ENCODE measurements around the gene CD7.

The CD7 gene

GRCh38 chr17:82316651-82317393, 586 bp downstream of the CD7 start:
- no peaks in the 10 kb centered on the region for H3K9me3 ChIP-seq (ENCODE audit: insufficient read depth, low read length)
- no peak overlapping the region for H3K4me3 ChIP-seq (ENCODE audit: low read length)
- H3K27me3 ChIP-seq (ENCODE audit: low read depth, low read length): no peaks in the 10 kb centered on the region
- H3K27ac ChIP-seq (ENCODE audit: low read length): no peak overlapping the region
- no peaks in the 10 kb centered on the region for H3K36me3 ChIP-seq (replicated peaks; ENCODE audit: low read depth, low read length)
- H4K20me1 ChIP-seq (ENCODE audit: insufficient read depth, low read length): no peaks in the 10 kb centered on the region
- H2AFZ ChIP-seq (ENCODE audit: low read depth, low read length): no peak overlapping the region
- H3K4me2 ChIP-seq (ENCODE audit: low read length): no peak overlapping the region
- H3K9ac ChIP-seq (ENCODE audit: low read length): no peak overlapping the region
- no peaks in the 10 kb centered on the region for H3K79me2 ChIP-seq (ENCODE audit: low read length)
- peaks cover 8% of the 10 kb centered on the region for H3K4me1 ChIP-seq (ENCODE audit: low read length)
- no peak for TF ChIP-seq CTCF (IDR thresholded peaks at IDR 0.05; ENCODE audit: low read depth, low read length)
- no peak for TF ChIP-seq EZH2phosphoT487 (IDR thresholded peaks at IDR 0.05; ENCODE audit: low read depth)

- Histone ChIP-seq H3K27ac (ENCODE audit: low read length) (no peak overlapping the region), H3K9ac (ENCODE audit: low read length) (no peak overlapping the region), H3K36me3 (replicated peaks; ENCODE audit: low read depth, low read length) (no peaks in the 10 kb centered on the region), H3K4me1 (ENCODE audit: low read length) (peaks cover 2% of the 10 kb centered on the region), H2AFZ (ENCODE audit: low read depth, low read length) (no peak overlapping the region), H3K4me2 (ENCODE audit: low read length) (no peak overlapping the region), H3K79me2 (ENCODE audit: low read length) (no peaks in the 10 kb centered on the region), H3K27me3 (ENCODE audit: low read depth, low read length) (no peaks in the 10 kb centered on the region), H3K9me3 (ENCODE audit: insufficient read depth, low read length) (no peaks in the 10 kb centered on the region), H4K20me1 (ENCODE audit: insufficient read depth, low read length) (no peaks in the 10 kb centered on the region), H3K4me3 (ENCODE audit: low read length) (no peak overlapping the region)
- TF ChIP-seq EZH2phosphoT487 (IDR thresholded peaks at IDR 0.05; ENCODE audit: low read depth) (no peak), CTCF (IDR thresholded peaks at IDR 0.05; ENCODE audit: low read depth, low read length) (no peak)
These were observed 1.6 kb downstream of the CD7 start for GRCh38 chr17:82315703-82316358.

- Histone ChIP-seq H2AFZ (ENCODE audit: low read depth, low read length) (no peak overlapping the region), H3K4me2 (ENCODE audit: low read length) (no peak overlapping the region), H3K36me3 (replicated peaks; ENCODE audit: low read depth, low read length) (no peaks in the 10 kb centered on the region), H3K27ac (ENCODE audit: low read length) (no peak overlapping the region), H3K4me3 (ENCODE audit: low read length) (no peak overlapping the region), H3K9ac (ENCODE audit: low read length) (no peak overlapping the region), H3K27me3 (ENCODE audit: low read depth, low read length) (no peaks in the 10 kb centered on the region), H4K20me1 (ENCODE audit: insufficient read depth, low read length) (no peaks in the 10 kb centered on the region), H3K9me3 (ENCODE audit: insufficient read depth, low read length) (no peaks in the 10 kb centered on the region), H3K4me1 (ENCODE audit: low read length) (no peaks in the 10 kb centered on the region), H3K79me2 (ENCODE audit: low read length) (no peaks in the 10 kb centered on the region)
- no peak for TF ChIP-seq EZH2phosphoT487 (IDR thresholded peaks at IDR 0.05; ENCODE audit: low read depth)
- TF ChIP-seq CTCF (IDR thresholded peaks at IDR 0.05; ENCODE audit: low read depth, low read length): no peak
These were observed 2.4 kb downstream of the CD7 start for GRCh38 chr17:82314727-82315605.
